ENCODE data around the gene ARRDC1. TPM values are rescaled to one million over a fixed set of nuclear protein-coding genes. Genes with fewer than 3 reads are reported as not detected.
"Not testable (repeated sequence)": the region's sequence is repeated elsewhere in the genome, so short reads cannot be mapped to it uniquely, and the experiment has no call there.

Gene ARRDC1
- total and polyA plus RNA-seq, 9 of the 15 experiments (the other 6 are each of a cell fraction or from before 2014, with no cell fraction given): 0.21 to 45.3 (median 18.6) TPM

DNA sequence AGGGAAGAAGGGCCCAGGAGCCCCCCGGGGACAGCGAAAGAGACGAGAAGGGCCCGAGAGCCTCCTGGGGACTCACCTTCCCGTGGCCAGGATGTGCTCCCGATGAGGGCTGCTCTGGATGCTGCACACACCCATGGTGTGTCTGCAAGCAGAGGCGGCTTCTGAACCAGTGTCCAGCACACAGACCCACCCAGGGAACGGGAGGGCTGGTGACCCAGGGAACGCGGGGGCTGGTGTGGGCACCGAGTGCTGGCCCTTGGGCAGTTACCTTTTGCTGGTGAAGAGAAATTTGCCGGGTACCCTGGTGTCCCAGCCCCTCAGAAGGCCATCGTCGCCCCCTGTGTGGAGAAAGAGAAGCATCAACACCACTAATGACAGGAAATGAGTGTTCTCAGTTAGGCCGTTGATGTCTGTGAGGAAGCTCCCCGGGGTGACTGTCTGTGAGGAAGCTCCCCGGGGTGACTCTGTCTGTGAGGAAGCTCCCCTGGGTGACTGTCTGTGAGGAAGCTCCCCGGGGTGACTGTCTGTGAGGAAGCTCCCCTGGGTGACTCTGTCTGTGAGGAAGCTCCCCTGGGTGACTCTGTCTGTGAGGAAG is 40.6 kb upstream of the ARRDC1 start:
- H4K20me1 ChIP-seq (replicated peaks; ENCODE audit: control insufficient read depth, insufficient read depth, low read length): no peaks in the 10 kb centered on the region
- peak overlapping the region in 1 of 2 experiments; percentile 48; a peak in 1 of 4 replicates for H3K9ac ChIP-seq (ENCODE audit: insufficient read depth in 1 of 2, low read depth in 2 of 2, low read length in 2 of 2)
- ATAC-seq (no peak), FAIRE-seq (no peak), DNase-seq (ENCODE audit: extremely low read depth in 1 of 4, low spot score in 3 of 4) (no peak)
- TF ChIP-seq MBD2 (IDR thresholded peaks at IDR 0.05; ENCODE audit: borderline replicate concordance, low read depth): no peak
- no peak for TF ChIP-seq CBFA2T3 (IDR thresholded peaks at IDR 0.05)
- peak; percentile 37; the same call in 1 of the 2 replicates for TF ChIP-seq RBFOX2 (IDR thresholded peaks at IDR 0.05; ENCODE audit: low read depth, low read length)
- TF ChIP-seq RNF2 (IDR thresholded peaks at IDR 0.05): no peak
- TF ChIP-seq POLR2G (IDR thresholded peaks at IDR 0.05; ENCODE audit: low read depth, low read length): 0 out of 2 replicates have a peak, but pooled peaks have one; percentile 29
- no peak for TF ChIP-seq RBM15 (IDR thresholded peaks at IDR 0.05; ENCODE audit: insufficient read depth, low read length)
- peaks cover 54% of the 10 kb centered on the region; the same call in 2 of the 3 replicates for H3K36me3 ChIP-seq (ENCODE audit: control insufficient read depth, insufficient read depth, low read length)
- POLR2A ChIA-PET: no interaction called here
- H3K27ac ChIP-seq (ENCODE audit: extremely low read depth, low read depth, low read length): no peak overlapping the region
- H3K27me3 ChIP-seq (ENCODE audit: control insufficient read depth in 2 of 2, insufficient read depth in 2 of 2, low read length in 2 of 2): no peaks in the 10 kb centered on the region
- CTCF ChIA-PET (ENCODE audit: low intra/inter-chr PET ratio): no interaction called here
- H3K9me1 ChIP-seq (ENCODE audit: control insufficient read depth, insufficient read depth, low read length): no peaks in the 10 kb centered on the region
- intact Hi-C loops (cut with micrococcal nuclease): no loop called here
- in situ Hi-C loops (cut with MboI): no loop called here
- BruUV-seq (replicated peaks): no TSS peak
- H2AFZ ChIP-seq (ENCODE audit: low read depth, low read length): no peak overlapping the region
- WGBS (ENCODE audit: insufficient coverage, low coverage, missing lambda C conversion rate): 91% methylated on average over 17 of the region's 18 CpGs
- no peaks in the 10 kb centered on the region for H3K4me1 ChIP-seq (replicated peaks in 1 of 2; ENCODE audit: control insufficient read depth in 2 of 2, insufficient read depth in 2 of 2, low read length in 2 of 2)
- H3K9me3 ChIP-seq (replicated peaks; ENCODE audit: control insufficient read depth, insufficient read depth, low read depth, low read length): no peaks in the 10 kb centered on the region
- H3K79me2 ChIP-seq (ENCODE audit: control insufficient read depth, insufficient read depth, low read length): no peaks in the 10 kb centered on the region
- H3K4me3 ChIP-seq: no peak overlapping the region
- H3K4me2 ChIP-seq (ENCODE audit: insufficient read depth, low read length): no peak overlapping the region

- in situ Hi-C loops (cut with MboI); BruUV-seq (replicated peaks); ATAC-seq; FAIRE-seq; H2AFZ ChIP-seq (ENCODE audit: low read depth, low read length); H3K9me3 ChIP-seq (replicated peaks; ENCODE audit: control insufficient read depth, insufficient read depth, low read depth, low read length); intact Hi-C loops (cut with micrococcal nuclease); H4K20me1 ChIP-seq (replicated peaks; ENCODE audit: control insufficient read depth, insufficient read depth, low read length); H3K9me1 ChIP-seq (ENCODE audit: control insufficient read depth, insufficient read depth, low read length); H3K4me1 ChIP-seq (replicated peaks in 1 of 2; ENCODE audit: control insufficient read depth in 2 of 2, insufficient read depth in 2 of 2, low read length in 2 of 2); H3K27me3 ChIP-seq (ENCODE audit: control insufficient read depth in 2 of 2, insufficient read depth in 2 of 2, low read length in 2 of 2); H3K79me2 ChIP-seq (ENCODE audit: control insufficient read depth, insufficient read depth, low read length); CTCF ChIA-PET (ENCODE audit: low intra/inter-chr PET ratio); H3K4me2 ChIP-seq (ENCODE audit: insufficient read depth, low read length); POLR2A ChIA-PET; H3K27ac ChIP-seq (ENCODE audit: extremely low read depth, low read depth, low read length); H3K4me3 ChIP-seq; H3K9ac ChIP-seq (ENCODE audit: insufficient read depth in 1 of 2, low read depth in 2 of 2, low read length in 2 of 2); DNase-seq (ENCODE audit: extremely low read depth in 1 of 4, low spot score in 3 of 4): not testable (repeated sequence)
- H3K36me3 ChIP-seq (ENCODE audit: control insufficient read depth, insufficient read depth, low read length): peaks cover 47% of the 10 kb centered on the region; the same call in 2 of the 3 replicates
- WGBS (ENCODE audit: insufficient coverage, low coverage, missing lambda C conversion rate): 87% methylated on average over 3 of the region's 5 CpGs
These were observed 37.0 kb upstream of the ARRDC1 start for GRCh38 chr9:137568445-137568844.

Data from K562 (cell line).